ENCODE measurements around the gene ST8SIA5.

The ST8SIA5 gene

GRCh38 chr18:46712406-46712805, 44.4 kb downstream of the ST8SIA5 start:
- Mint-ChIP-seq H3K4me1 (ENCODE audit: low read depth) (no peaks in the 10 kb centered on the region), H3K4me3 (no peak overlapping the region), H3K36me3 (ENCODE audit: low read depth) (no peaks in the 10 kb centered on the region), H3K27me3 (no peaks in the 10 kb centered on the region), H3K27ac (no peak overlapping the region), H3K9me3 (no peaks in the 10 kb centered on the region)
- intact Hi-C loops (cut with micrococcal nuclease) = no loop called here

GRCh38 chr18:46711444-46711863, 45.4 kb downstream of the ST8SIA5 start:
- Mint-ChIP-seq H3K27me3 (no peaks in the 10 kb centered on the region), H3K4me1 (ENCODE audit: low read depth) (no peaks in the 10 kb centered on the region), H3K27ac (no peak overlapping the region), H3K9me3 (no peaks in the 10 kb centered on the region), H3K4me3 (no peak overlapping the region), H3K36me3 (ENCODE audit: low read depth) (no peaks in the 10 kb centered on the region)
- intact Hi-C loops (cut with micrococcal nuclease) = no loop called here

- Mint-ChIP-seq H3K4me1 (ENCODE audit: low read depth) (no peaks in the 10 kb centered on the region), H3K36me3 (ENCODE audit: low read depth) (no peaks in the 10 kb centered on the region), H3K4me3 (no peak overlapping the region), H3K27me3 (peaks cover 2% of the 10 kb centered on the region), H3K27ac (no peak overlapping the region), H3K9me3 (no peaks in the 10 kb centered on the region)
- intact Hi-C loops (cut with micrococcal nuclease) = no loop called here
These were observed 49.9 kb downstream of the ST8SIA5 start for GRCh38 chr18:46706968-46707367.

- intact Hi-C loops (cut with micrococcal nuclease) = no loop called here
- no peak overlapping the region for H3K27ac Mint-ChIP-seq
- H3K4me1 Mint-ChIP-seq (ENCODE audit: low read depth) = no peaks in the 10 kb centered on the region
- H3K9me3 Mint-ChIP-seq = no peaks in the 10 kb centered on the region
- no peak overlapping the region for H3K4me3 Mint-ChIP-seq
- no peaks in the 10 kb centered on the region for H3K36me3 Mint-ChIP-seq (ENCODE audit: low read depth)
- H3K27me3 Mint-ChIP-seq = peaks cover 2% of the 10 kb centered on the region
These were observed 51.3 kb downstream of the ST8SIA5 start for GRCh38 chr18:46705521-46705920.

GRCh38 chr18:46704816-46705215, 52.0 kb downstream of the ST8SIA5 start:
- H3K36me3 Mint-ChIP-seq (ENCODE audit: low read depth) = no peaks in the 10 kb centered on the region
- intact Hi-C loops (cut with micrococcal nuclease) = no loop called here
- peaks cover 2% of the 10 kb centered on the region for H3K27me3 Mint-ChIP-seq
- H3K27ac Mint-ChIP-seq = no peak overlapping the region
- H3K9me3 Mint-ChIP-seq = no peaks in the 10 kb centered on the region
- no peak overlapping the region for H3K4me3 Mint-ChIP-seq
- H3K4me1 Mint-ChIP-seq (ENCODE audit: low read depth) = no peaks in the 10 kb centered on the region

GRCh38 chr18:46704189-46704588, 52.7 kb downstream of the ST8SIA5 start:
- no peaks in the 10 kb centered on the region for H3K36me3 Mint-ChIP-seq (ENCODE audit: low read depth)
- H3K9me3 Mint-ChIP-seq = no peaks in the 10 kb centered on the region
- H3K4me1 Mint-ChIP-seq (ENCODE audit: low read depth) = no peaks in the 10 kb centered on the region
- no peak overlapping the region for H3K27ac Mint-ChIP-seq
- H3K27me3 Mint-ChIP-seq = peaks cover 2% of the 10 kb centered on the region
- intact Hi-C loops (cut with micrococcal nuclease) = no loop called here
- no peak overlapping the region for H3K4me3 Mint-ChIP-seq

GRCh38 chr18:46702471-46702870, 54.4 kb downstream of the ST8SIA5 start:
- Mint-ChIP-seq H3K27me3 (peaks cover 7% of the 10 kb centered on the region), H3K36me3 (ENCODE audit: low read depth) (no peaks in the 10 kb centered on the region), H3K4me3 (no peak overlapping the region), H3K27ac (no peak overlapping the region), H3K4me1 (ENCODE audit: low read depth) (no peaks in the 10 kb centered on the region), H3K9me3 (peaks cover 12% of the 10 kb centered on the region)
- intact Hi-C loops (cut with micrococcal nuclease) = no loop called here

- H3K27me3 Mint-ChIP-seq = peaks cover 9% of the 10 kb centered on the region
- intact Hi-C loops (cut with micrococcal nuclease) = no loop called here
These were observed 56.6 kb downstream of the ST8SIA5 start for GRCh38 chr18:46700066-46700824.

GRCh38 chr18:46696702-46697101, 60.2 kb downstream of the ST8SIA5 start:
- no peaks in the 10 kb centered on the region for H3K4me1 Mint-ChIP-seq (ENCODE audit: low read depth)
- H3K9me3 Mint-ChIP-seq = peaks cover 12% of the 10 kb centered on the region
- peaks cover 7% of the 10 kb centered on the region for H3K27me3 Mint-ChIP-seq
- H3K4me3 Mint-ChIP-seq = no peak overlapping the region
- intact Hi-C loops (cut with micrococcal nuclease) = no loop called here
- no peak overlapping the region for H3K27ac Mint-ChIP-seq
- no peaks in the 10 kb centered on the region for H3K36me3 Mint-ChIP-seq (ENCODE audit: low read depth)

More at GRCh38 chr18:46700066-46700824, 56.6 kb downstream of the ST8SIA5 start:
- no peak overlapping the region for H3K27ac Mint-ChIP-seq
- no peaks in the 10 kb centered on the region for H3K36me3 Mint-ChIP-seq (ENCODE audit: low read depth)
- no peaks in the 10 kb centered on the region for H3K4me1 Mint-ChIP-seq (ENCODE audit: low read depth)
- no peak overlapping the region for H3K4me3 Mint-ChIP-seq
- H3K9me3 Mint-ChIP-seq = peaks cover 12% of the 10 kb centered on the region

GRCh38 chr18:46696268-46696667, 60.6 kb downstream of the ST8SIA5 start:
- Mint-ChIP-seq H3K9me3 (peaks cover 12% of the 10 kb centered on the region), H3K4me3 (no peak overlapping the region), H3K4me1 (ENCODE audit: low read depth) (no peaks in the 10 kb centered on the region), H3K27me3 (peaks cover 7% of the 10 kb centered on the region), H3K36me3 (ENCODE audit: low read depth) (no peaks in the 10 kb centered on the region), H3K27ac (no peak overlapping the region)
- intact Hi-C loops (cut with micrococcal nuclease) = no loop called here

- no peaks in the 10 kb centered on the region for H3K4me1 Mint-ChIP-seq (ENCODE audit: low read depth)
- no peaks in the 10 kb centered on the region for H3K36me3 Mint-ChIP-seq (ENCODE audit: low read depth)
- H3K9me3 Mint-ChIP-seq = peaks cover 12% of the 10 kb centered on the region
- H3K4me3 Mint-ChIP-seq = no peak overlapping the region
- H3K27ac Mint-ChIP-seq = no peak overlapping the region
- H3K27me3 Mint-ChIP-seq = peaks cover 7% of the 10 kb centered on the region
- intact Hi-C loops (cut with micrococcal nuclease) = no loop called here
These were observed 62.9 kb downstream of the ST8SIA5 start for GRCh38 chr18:46693996-46694395.

- H3K27me3 Mint-ChIP-seq = no peaks in the 10 kb centered on the region
- intact Hi-C loops (cut with micrococcal nuclease) = no loop called here
- H3K4me3 Mint-ChIP-seq = no peak overlapping the region
- no peaks in the 10 kb centered on the region for H3K9me3 Mint-ChIP-seq
- no peaks in the 10 kb centered on the region for H3K36me3 Mint-ChIP-seq (ENCODE audit: low read depth)
- H3K4me1 Mint-ChIP-seq (ENCODE audit: low read depth) = no peaks in the 10 kb centered on the region
- no peak overlapping the region for H3K27ac Mint-ChIP-seq
These were observed 67.9 kb downstream of the ST8SIA5 start for GRCh38 chr18:46688853-46689525.

GRCh38 chr18:46686186-46686585, 70.7 kb downstream of the ST8SIA5 start:
- Mint-ChIP-seq H3K9me3 (no peaks in the 10 kb centered on the region), H3K36me3 (ENCODE audit: low read depth) (no peaks in the 10 kb centered on the region), H3K4me3 (no peak overlapping the region), H3K27ac (no peak overlapping the region), H3K27me3 (peaks cover 1% of the 10 kb centered on the region), H3K4me1 (ENCODE audit: low read depth) (no peaks in the 10 kb centered on the region)
- intact Hi-C loops (cut with micrococcal nuclease) = no loop called here

GRCh38 chr18:46683252-46683651, 73.6 kb downstream of the ST8SIA5 start:
- Mint-ChIP-seq H3K36me3 (ENCODE audit: low read depth) (no peaks in the 10 kb centered on the region), H3K27ac (no peak overlapping the region), H3K9me3 (no peaks in the 10 kb centered on the region), H3K4me3 (no peak overlapping the region), H3K27me3 (peaks cover 1% of the 10 kb centered on the region), H3K4me1 (ENCODE audit: low read depth) (peaks cover 5% of the 10 kb centered on the region)
- intact Hi-C loops (cut with micrococcal nuclease) = no loop called here
